GM21360 (cell line): Measurements from ENCODE around the gene KCNK18.

ENCODE experiments used
- ATAC-seq: cut with Tn5 transposase; IDR thresholded peaks from one replicate; pipeline ENCODE4 v1.9.1; 2021; ENCODE audit warnings: mild to moderate bottlenecking, moderate library complexity; ENCODE audit not compliant: unreplicated experiment

KCNK18 gene

GRCh38 chr10:117249493-117250093 lies 52.3 kb downstream of the KCNK18 start:
- no peak for ATAC-seq

GRCh38 chr10:117250411-117250810 lies 53.1 kb downstream of the KCNK18 start:
- ATAC-seq = no peak

- ATAC-seq = no peak
Measured at GRCh38 chr10:117253908-117254307, 56.6 kb downstream of the KCNK18 start.

GRCh38 chr10:117254338-117254737 lies 57.0 kb downstream of the KCNK18 start:
- no peak for ATAC-seq

- ATAC-seq = no peak
Measured at GRCh38 chr10:117254774-117255735, 57.8 kb downstream of the KCNK18 start.

- ATAC-seq = no peak
Measured at GRCh38 chr10:117255835-117256460, 58.7 kb downstream of the KCNK18 start.

GRCh38 chr10:117256910-117257309 lies 59.6 kb downstream of the KCNK18 start:
- no peak for ATAC-seq

- ATAC-seq = no peak
Measured at GRCh38 chr10:117257721-117258120, 60.4 kb downstream of the KCNK18 start.

- ATAC-seq = no peak
Measured at GRCh38 chr10:117259279-117259678, 62.0 kb downstream of the KCNK18 start.
